HL-60 (cell line): ENCODE measurements around the gene TUBE1.

Source experiments
- DNase-seq, 2 experiments: peaks; one replicate each; pipeline ENCODE4 v3.0.0-alpha.2; 2010 to 2020; ENCODE audit warnings: low read depth in 1 of 2, low spot score in 1 of 2
- H3K27ac ChIP-seq: fragments of 250-450 bp; sonication (Bioruptor Pico); replicated peaks from 2 replicates; pipeline ENCODE4 v1.5.1; 2020; ENCODE audit warnings: mild to moderate bottlenecking, moderate library complexity
- H3K27me3 ChIP-seq: fragments of 250-450 bp; sonication (Bioruptor Pico); 2 replicates; pipeline ENCODE4 v1.5.1; 2021; ENCODE audit warnings: mild to moderate bottlenecking, moderate library complexity; ENCODE audit not compliant: insufficient read depth, poor library complexity, severe bottlenecking
- H3K4me3 ChIP-seq: replicated peaks from 2 replicates; pipeline ENCODE4 v1.5.1; 2011; ENCODE audit warnings: mild to moderate bottlenecking, control low read depth, low read length; ENCODE audit not compliant: insufficient read depth
- GABPA ChIP-seq: IDR thresholded peaks from 2 replicates; pipeline ENCODE4 v1.6.1; 2012; ENCODE audit warnings: low read depth
- POLR2AphosphoS5 ChIP-seq: IDR thresholded peaks from 2 replicates; pipeline ENCODE4 v1.6.1; 2012; ENCODE audit warnings: low read depth
- SPI1 ChIP-seq: IDR thresholded peaks from 2 replicates; pipeline ENCODE4 v1.6.1; 2012; ENCODE audit warnings: low read depth, mild to moderate bottlenecking, borderline replicate concordance
- TF ChIP-seq, protein P1 (sequence below): IDR thresholded peaks from one replicate; pipeline ENCODE4 v1.5.1; 2011; ENCODE audit warnings: low read length, control low read depth, inconsistent platforms; ENCODE audit not compliant: insufficient read depth
- TF ChIP-seq, protein P2 (sequence below): IDR thresholded peaks from 2 replicates; pipeline ENCODE4 v1.6.1; 2012; ENCODE audit warnings: low read depth; ENCODE audit not compliant: insufficient replicate concordance

The TUBE1 gene

DNA sequence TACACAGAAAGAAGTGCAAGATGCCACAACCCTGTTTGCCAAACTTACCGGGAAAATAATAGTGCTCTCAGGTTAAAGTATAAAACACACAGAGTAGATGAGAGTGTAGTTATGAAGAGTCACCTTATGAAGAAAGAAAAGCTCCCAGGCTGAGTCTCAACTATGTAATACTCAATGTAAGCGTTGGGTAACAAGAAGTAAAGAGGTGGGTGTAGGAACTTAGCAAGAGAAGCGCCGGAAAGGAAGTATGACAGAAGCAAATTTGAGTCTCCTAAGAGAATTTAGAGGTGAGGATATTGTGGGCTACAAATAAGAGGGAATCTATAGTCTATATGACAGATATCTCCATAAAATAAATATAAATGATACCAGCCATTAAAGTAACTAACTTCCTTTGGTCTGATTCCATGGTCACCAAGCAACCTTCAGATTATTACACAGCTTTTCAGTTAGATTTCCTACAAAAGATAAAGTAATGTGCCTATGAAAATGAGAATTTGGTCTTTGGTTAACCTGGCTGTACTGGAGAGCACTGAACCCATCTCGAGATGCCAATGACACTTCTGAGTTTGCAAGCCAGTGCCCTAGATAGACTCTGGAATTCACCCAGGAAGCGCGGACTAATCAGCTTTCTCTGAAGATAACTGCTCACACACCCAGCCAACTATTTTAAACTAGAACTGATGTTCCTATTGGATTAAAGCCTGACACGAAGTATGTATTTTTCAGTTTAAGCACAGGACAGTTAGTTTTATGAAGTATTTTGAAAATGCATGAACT is 1.8 kb downstream of the TUBE1 start:
- DNase-seq: no peak
- TF ChIP-seq GABPA (no peak), SPI1 (no peak), POLR2AphosphoS5 (no peak)
- TF ChIP-seq, protein P1, sequence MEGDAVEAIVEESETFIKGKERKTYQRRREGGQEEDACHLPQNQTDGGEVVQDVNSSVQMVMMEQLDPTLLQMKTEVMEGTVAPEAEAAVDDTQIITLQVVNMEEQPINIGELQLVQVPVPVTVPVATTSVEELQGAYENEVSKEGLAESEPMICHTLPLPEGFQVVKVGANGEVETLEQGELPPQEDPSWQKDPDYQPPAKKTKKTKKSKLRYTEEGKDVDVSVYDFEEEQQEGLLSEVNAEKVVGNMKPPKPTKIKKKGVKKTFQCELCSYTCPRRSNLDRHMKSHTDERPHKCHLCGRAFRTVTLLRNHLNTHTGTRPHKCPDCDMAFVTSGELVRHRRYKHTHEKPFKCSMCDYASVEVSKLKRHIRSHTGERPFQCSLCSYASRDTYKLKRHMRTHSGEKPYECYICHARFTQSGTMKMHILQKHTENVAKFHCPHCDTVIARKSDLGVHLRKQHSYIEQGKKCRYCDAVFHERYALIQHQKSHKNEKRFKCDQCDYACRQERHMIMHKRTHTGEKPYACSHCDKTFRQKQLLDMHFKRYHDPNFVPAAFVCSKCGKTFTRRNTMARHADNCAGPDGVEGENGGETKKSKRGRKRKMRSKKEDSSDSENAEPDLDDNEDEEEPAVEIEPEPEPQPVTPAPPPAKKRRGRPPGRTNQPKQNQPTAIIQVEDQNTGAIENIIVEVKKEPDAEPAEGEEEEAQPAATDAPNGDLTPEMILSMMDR: no peak
- TF ChIP-seq, protein P2, sequence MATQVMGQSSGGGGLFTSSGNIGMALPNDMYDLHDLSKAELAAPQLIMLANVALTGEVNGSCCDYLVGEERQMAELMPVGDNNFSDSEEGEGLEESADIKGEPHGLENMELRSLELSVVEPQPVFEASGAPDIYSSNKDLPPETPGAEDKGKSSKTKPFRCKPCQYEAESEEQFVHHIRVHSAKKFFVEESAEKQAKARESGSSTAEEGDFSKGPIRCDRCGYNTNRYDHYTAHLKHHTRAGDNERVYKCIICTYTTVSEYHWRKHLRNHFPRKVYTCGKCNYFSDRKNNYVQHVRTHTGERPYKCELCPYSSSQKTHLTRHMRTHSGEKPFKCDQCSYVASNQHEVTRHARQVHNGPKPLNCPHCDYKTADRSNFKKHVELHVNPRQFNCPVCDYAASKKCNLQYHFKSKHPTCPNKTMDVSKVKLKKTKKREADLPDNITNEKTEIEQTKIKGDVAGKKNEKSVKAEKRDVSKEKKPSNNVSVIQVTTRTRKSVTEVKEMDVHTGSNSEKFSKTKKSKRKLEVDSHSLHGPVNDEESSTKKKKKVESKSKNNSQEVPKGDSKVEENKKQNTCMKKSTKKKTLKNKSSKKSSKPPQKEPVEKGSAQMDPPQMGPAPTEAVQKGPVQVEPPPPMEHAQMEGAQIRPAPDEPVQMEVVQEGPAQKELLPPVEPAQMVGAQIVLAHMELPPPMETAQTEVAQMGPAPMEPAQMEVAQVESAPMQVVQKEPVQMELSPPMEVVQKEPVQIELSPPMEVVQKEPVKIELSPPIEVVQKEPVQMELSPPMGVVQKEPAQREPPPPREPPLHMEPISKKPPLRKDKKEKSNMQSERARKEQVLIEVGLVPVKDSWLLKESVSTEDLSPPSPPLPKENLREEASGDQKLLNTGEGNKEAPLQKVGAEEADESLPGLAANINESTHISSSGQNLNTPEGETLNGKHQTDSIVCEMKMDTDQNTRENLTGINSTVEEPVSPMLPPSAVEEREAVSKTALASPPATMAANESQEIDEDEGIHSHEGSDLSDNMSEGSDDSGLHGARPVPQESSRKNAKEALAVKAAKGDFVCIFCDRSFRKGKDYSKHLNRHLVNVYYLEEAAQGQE: no peak
- Histone ChIP-seq H3K27me3 (no peaks in the 10 kb centered on the region), H3K27ac (no peak overlapping the region), H3K4me3 (no peak overlapping the region)

DNA sequence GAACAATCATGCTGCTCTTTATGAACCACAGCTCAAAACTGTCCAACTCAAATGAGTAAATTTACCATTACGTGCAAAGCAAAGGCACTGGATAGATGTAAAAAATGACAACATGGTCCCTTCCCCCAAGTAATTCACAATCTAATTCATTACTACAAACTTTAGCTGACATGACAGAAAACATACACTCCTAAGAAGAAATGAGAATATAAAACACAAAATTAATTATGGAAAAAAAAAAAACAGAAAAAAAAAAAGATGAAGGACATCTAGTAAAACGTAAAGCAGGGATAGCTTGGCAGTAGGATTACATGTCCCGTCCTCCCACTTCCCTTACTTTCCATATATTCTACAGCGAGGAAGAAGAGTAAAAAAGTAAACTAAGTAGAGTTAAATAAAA is 5.7 kb downstream of the TUBE1 start:
- Histone ChIP-seq H3K27me3 (no peaks in the 10 kb centered on the region), H3K27ac (no peak overlapping the region), H3K4me3 (no peak overlapping the region)
- TF ChIP-seq SPI1 (no peak), POLR2AphosphoS5 (no peak), GABPA (no peak)
- TF ChIP-seq, protein P2: no peak
- TF ChIP-seq, protein P1: no peak
- no peak for DNase-seq

DNA sequence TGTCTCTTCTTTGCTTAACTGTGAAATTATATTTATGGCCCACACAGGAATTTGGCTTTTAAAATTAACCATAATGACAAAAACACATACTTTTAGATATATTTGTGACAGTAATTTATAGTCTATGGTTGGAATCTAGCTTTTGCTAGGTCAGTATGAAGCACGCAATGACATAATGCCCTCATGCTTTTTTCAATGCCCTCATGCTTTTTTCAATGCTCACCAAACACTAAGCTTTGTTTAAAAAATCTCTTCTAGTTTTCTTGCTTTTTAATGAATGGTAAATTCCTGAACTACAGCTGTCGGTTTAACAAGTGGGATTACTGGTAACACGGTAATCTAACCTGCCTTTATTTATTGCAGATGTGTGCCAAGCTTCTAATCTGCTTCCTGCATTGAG is 20.7 kb downstream of the TUBE1 start:
- H3K4me3 ChIP-seq: no peak overlapping the region
- DNase-seq: no peak
- TF ChIP-seq POLR2AphosphoS5 (no peak), SPI1 (no peak), GABPA (no peak)
- TF ChIP-seq, protein P1: no peak
- TF ChIP-seq, protein P2: no peak

More for the DNA sequence above, 20.7 kb downstream of the TUBE1 start:
- Histone ChIP-seq H3K27ac (no peak overlapping the region), H3K27me3 (no peaks in the 10 kb centered on the region)
